Measurements from ENCODE around the gene PTPRS. TPM values are rescaled to one million over a fixed set of nuclear protein-coding genes. Genes with fewer than 3 reads are reported as not detected.
"Not testable (repeated sequence)": the region's sequence is repeated elsewhere in the genome, so short reads cannot be mapped to it uniquely, and the experiment has no call there.

The PTPRS gene
- total and polyA plus RNA-seq, 2 of the 8 experiments (the other 6 are each of a cell fraction or from before 2014, with no cell fraction given), result 96.8 to 223 TPM

DNA sequence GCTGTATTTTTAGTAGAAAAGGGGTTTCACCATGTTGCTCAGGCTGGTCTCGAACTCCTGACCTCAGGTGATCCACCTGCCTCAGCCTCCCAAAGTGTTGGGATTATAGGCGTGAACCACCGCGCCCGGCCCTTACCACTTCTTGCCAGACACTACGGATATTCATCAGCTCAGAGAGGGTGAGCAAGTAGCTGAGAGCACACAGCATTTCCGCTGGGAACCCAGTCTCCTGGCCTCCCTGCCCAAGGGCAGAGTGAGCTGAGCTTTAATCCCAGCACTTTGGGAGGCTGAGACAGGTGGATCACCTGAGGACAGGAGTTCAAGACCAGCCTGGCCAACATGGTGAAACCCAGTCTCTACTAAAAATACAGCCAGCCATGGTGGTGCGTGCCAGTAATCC is 12.2 kb downstream of the PTPRS start:
- POLR2A ChIA-PET (ENCODE audit: partially characterized antibody), result interaction anchor here (0.6 to 2.5 kb wide), 8 partner anchors 8 to 960 kb away, joined by 3 to 9 read pairs (median 4); no protein-coding TSS in a partner anchor
- H3K4me3 ChIP-seq (ENCODE audit: extremely low read depth in 1 of 4, insufficient read depth in 2 of 4, low read depth in 3 of 4, low read length in 4 of 4); H2BK15ac ChIP-seq (ENCODE audit: low read length); H3K9ac ChIP-seq (replicated peaks in 1 of 4; ENCODE audit: extremely low read depth in 1 of 4, low read depth in 3 of 4, low read length in 3 of 4); H3K27ac ChIP-seq (ENCODE audit: low read depth, low read length); H3K9me3 ChIP-seq (ENCODE audit: insufficient read depth in 2 of 2, low read depth in 1 of 2, low read length in 1 of 2); H3K4me1 ChIP-seq (replicated peaks in 1 of 4; ENCODE audit: control insufficient read depth in 3 of 4, insufficient read depth in 4 of 4, low read length in 3 of 4); H4K5ac ChIP-seq (ENCODE audit: insufficient read length, low read depth, low read length); H2AK5ac ChIP-seq (ENCODE audit: low read depth, low read length); H3K23me2 ChIP-seq (ENCODE audit: low read depth, low read length); H3K4me2 ChIP-seq (ENCODE audit: insufficient read depth in 1 of 2, low read depth in 2 of 2, low read length in 2 of 2); DNase-seq (ENCODE audit: low read depth in 1 of 2, low spot score in 2 of 2); H2BK120ac ChIP-seq (replicated peaks; ENCODE audit: low read depth, low read length); H4K91ac ChIP-seq (replicated peaks; ENCODE audit: insufficient read length, low read length); H3K14ac ChIP-seq (ENCODE audit: insufficient read length); H4K8ac ChIP-seq (ENCODE audit: extremely low read depth, insufficient read depth, low read length); H2BK12ac ChIP-seq (ENCODE audit: low read depth, low read length); H3K27me3 ChIP-seq (replicated peaks in 1 of 4; ENCODE audit: control insufficient read depth in 3 of 4, extremely low read depth in 1 of 4, insufficient read depth in 3 of 4, low read length in 3 of 4); FAIRE-seq; H3K56ac ChIP-seq (replicated peaks; ENCODE audit: insufficient read length, low read depth, low read length); H3K23ac ChIP-seq (ENCODE audit: insufficient read length); H2AFZ ChIP-seq (ENCODE audit: low read length); H3K4ac ChIP-seq (replicated peaks; ENCODE audit: insufficient read length, low read depth, low read length); H3K18ac ChIP-seq (ENCODE audit: extremely low read depth, low read length); H2BK20ac ChIP-seq (ENCODE audit: low read length); H2BK5ac ChIP-seq (ENCODE audit: low read depth, low read length): not testable (repeated sequence)
- H3K79me2 ChIP-seq (ENCODE audit: control insufficient read depth in 1 of 2, insufficient read depth in 2 of 2, low read length in 2 of 2), result peaks cover 5 to 90% of the 10 kb centered on the region in 2 experiments; a peak in 3 of 4 replicates
- CTCF ChIA-PET (ENCODE audit: partially characterized antibody), result interaction anchor here (1.0 to 2.5 kb wide), 10 partner anchors 8 to 175 kb away, joined by 3 to 12 read pairs (median 4); no protein-coding TSS in a partner anchor
- 94% methylated on average over 8 of the region's 8 CpGs; no CpG with 5 or more reads in 1 of the 2 experiments for WGBS, 2 experiments (ENCODE audit: extremely low coverage in 1 of 2, insufficient coverage in 1 of 2, insufficient read length in 1 of 2, insufficient replicate concordance in 2 of 2, low coverage in 1 of 2, low lambda C conversion rate in 2 of 2, missing lambda C conversion rate in 1 of 2)
- H4K20me1 ChIP-seq (replicated peaks in 1 of 2; ENCODE audit: control insufficient read depth in 1 of 2, insufficient read depth in 2 of 2, low read length in 2 of 2), result peaks cover 46 to 55% of the 10 kb centered on the region in 2 experiments
- peaks cover 4 to 10% (median 8%) of the 10 kb centered on the region in 4 experiments; a peak in 4 of 8 replicates for H3K36me3 ChIP-seq (ENCODE audit: control insufficient read depth in 2 of 4, insufficient read depth in 4 of 4, low read length in 3 of 4)
- peaks cover 19% of the 10 kb centered on the region for H3K79me1 ChIP-seq (ENCODE audit: low read depth, low read length)

All from H1 (cell line).